ENCODE measurements around the gene RGS10.
"Not testable (repeated sequence)": the region's sequence is repeated elsewhere in the genome, so short reads cannot be mapped to it uniquely, and the experiment has no call there.

The RGS10 gene

DNA sequence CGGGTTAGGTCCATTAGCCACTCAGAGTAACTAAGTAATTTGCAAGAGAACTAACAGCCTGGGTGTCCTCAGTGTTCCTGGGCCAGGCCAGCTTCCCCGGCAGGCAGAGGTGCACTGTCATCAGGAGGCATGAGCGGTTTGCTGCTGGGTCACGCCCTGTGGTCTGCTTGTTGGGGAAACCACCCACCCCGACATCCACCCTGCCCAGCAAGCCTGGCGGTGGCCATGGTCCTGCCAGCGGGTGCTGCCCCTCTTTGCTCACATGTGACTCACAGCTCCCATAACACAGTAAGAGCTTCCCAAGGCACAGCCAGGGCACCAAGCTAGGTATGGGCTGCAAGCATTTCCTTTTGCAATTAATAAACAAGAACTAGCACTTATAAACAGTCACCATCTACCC, 75.9 kb downstream of the RGS10 start:
- DNase-seq = no peak

DNA sequence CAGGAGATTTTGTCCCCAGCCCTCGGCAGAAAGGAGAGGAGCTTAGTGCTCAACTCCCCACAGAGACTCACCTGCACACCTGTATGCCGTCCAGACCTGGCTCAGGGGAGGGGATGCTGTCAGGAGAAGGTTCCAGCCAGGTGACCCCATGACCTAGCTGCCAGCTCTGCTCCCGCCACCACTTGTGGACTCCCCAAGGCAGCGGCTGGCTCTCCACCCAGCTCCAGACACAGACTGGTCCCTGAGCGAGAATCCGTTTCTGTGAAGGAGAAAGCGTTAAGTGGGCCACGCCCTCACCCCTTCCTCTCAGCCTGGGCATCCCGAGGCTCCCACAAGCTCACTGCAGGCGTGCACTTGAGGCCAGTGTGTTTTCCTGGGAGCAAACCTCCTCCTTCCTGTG, 76.4 kb downstream of the RGS10 start:
- DNase-seq = no peak

DNA sequence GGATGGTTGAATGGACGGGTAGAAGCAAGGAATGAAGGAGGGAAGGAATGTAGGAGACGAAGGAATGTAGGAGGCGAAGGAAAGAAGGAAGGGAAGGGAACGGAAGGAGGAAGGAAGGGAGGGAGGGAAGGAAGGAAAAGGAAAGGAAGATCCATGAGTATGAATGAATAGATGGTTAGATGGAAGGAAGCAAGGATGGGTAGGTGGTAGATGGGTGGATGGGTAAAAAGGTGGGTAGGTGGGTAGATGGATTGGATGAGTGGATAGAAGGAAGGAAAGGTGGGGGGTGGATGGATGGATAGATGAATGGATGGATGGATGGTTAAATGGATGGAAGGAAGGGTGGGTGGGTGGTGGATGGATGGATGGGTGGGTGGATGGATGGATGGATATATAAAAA, 77.4 kb downstream of the RGS10 start:
- no peak for DNase-seq

DNA sequence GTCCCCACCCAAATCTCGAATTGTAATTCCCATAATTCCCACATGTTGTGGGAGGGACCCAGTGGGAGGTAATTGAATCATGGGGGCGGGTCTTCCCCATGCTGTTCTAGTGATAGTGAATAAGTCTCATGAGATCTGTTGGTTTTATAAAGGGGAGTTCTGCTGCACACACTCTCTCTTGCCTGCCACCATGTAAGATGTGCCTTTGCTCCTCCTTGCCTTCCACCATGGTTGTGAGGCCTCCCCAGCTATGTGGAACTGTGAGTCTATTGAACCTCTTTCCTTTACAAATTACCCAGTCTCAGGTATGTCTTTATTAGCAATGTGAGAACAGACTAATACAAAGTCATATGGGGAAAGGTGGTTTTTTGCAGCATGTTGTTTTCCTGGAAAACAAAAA, 79.3 kb downstream of the RGS10 start:
- not testable (repeated sequence) for DNase-seq

DNA sequence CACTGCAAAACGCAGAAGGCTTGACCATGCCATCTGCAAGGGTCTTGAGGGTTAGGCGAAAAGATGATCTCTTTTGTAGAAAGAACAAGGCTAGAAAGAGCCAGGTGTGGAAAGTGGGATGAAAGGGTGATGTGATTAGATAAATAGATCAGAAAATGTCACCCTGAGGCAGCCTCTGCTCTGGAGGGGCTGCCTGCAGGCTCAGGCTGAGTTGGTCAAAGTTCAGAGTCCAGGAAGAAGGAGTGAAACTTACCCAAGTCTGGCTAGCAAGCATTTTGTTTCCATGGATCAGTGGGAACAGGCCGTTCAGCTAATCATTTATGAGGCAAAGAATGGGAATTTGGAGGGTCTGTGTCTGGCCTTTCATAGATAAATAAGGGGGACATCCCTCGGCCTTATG, 79.7 kb downstream of the RGS10 start:
- no peak for DNase-seq

DNA sequence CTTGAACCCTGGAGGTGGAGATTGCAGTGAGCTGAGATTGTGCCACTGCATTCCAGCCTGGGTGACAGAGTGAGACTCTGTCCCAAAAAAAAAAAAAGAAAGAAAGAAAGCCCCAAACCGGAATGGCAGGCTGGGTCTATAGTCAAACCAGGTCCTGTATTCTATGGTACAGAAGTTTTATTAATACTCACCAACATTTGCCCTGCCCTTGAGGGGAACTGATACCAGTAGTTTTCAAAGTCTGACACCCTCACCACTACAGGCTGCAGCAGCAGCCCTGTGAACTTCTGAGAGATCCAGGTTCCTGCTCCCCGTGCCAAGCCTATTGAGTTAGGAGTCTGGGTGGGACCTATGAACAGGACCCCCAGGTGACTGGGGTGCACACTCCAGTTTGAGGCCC, 80.6 kb downstream of the RGS10 start:
- DNase-seq = no peak

DNA sequence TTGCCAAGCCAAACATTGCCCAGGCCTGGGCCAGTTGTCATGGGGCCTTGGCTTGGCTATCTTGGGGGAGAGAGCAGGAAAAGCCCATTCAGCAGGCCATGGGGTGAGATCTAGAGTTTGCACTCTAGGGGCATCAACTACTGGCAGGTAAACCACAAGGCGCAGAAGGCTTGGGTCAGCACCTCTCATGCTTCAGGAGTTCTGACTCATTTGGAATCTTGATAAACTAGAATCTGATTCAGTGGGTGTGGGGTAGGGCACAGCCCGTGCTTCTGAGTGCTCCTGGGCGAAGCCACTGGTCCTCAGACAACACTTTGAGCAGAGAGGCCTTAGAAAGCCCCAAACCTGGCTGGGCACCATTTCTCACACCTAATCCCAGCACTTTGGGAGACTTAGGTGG, 81.1 kb downstream of the RGS10 start:
- DNase-seq = no peak

DNA sequence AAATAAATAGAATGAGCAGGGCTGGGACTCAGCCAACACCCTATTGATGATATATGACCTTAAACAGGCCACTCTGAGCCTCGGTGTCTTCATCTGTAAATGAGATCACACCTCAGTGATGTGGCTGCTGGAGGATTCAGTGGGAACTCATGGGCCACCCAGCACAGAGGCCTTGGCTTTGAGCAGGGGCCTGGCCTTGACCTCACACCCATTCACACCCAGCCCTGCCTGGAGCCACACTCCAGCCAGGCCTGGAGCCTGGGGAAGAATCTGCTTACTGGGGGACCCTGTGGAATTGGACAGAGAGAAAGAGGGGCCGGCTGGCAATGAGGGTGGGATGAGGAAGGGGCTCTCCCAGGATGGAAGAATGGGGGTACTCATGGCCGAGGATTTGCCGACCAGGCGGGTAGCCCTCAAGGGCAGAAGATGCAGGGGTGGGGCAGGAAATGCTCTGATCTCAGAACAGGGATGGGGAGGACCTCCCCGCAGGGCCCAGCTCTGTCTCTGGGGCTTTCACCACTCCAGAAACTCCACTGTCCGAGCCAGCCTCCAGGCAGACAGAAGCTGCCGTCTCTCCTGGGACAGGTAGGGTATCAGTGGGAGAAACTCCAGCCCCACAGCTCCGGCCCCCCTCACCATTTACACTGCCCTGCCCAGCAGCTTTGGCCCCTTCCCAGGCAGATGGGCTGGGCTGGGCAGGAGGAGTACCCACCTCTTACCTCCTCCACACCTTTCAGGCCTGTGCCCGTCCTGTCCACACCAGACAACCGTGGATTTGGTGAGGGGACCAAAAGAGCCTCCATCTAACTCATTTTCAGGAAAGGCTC, 81.9 kb downstream of the RGS10 start:
- no peak for DNase-seq

DNA sequence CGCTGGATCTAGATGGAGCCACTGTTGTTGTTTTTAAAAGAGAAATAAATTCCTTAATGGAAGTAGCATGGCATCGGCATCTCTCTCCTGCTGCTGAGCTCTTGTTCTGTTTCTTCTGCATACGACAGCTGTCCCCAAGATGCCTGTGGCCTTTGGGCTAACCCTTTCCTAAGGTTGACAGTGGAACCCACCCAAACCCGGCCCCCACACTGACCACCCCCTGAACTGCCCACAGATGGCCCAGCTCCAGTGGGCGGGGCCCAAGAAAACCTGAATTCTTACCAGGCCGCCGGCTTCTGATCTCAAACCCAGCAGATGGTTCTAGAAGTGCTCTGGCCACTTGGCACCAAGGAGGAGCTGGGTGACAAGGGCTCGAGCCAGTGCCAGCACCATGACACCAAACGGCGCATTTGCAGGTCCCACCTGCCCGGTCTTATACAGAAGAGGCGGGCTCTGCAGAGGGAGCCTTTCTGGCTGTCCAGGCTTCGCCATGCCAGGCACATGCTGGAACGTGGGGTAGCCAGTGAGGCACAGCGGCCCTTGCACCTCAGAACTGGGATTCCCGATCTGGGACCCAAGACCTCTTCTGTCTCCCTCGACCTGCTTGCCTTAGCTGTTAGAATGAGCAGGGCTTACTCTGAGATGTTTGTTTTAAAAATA, 82.7 kb downstream of the RGS10 start:
- DNase-seq = no peak

DNA sequence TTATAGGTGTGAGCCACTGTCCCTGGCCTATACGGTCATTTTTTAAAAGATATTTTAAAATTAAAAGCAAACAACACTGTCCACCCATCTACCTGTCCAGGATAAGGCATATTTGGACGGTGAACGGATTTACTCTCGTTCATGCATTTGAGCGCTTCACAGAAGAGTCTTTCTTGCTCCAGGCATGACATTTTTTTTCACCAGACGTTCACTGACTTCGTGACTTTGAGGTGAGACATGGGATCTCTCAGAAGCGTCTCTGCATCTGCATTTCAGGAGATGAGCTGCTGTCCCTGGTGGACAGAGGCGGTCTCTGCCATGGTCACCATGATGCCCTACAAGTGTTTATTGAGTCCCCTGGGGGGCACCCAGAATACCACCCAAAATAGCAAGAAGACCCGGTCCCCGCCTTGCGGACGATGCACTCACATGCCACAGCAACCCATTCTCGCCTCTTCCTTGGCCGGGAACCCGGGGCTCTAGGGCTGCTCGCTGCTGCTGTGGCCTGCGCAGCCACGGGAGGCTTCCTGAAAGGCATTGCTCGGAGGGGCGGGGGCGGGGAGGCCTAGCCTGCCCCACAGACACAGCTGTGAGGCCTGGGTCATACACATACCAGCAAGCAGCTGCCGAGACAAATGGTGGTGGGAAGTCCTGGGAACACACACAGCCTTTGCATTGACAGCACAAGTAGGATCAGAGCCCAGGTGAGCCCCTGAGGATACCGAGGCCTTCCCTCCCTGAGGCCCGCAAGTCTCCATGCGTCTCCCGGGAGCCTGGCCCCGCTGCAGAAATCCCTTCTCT, 84.4 kb downstream of the RGS10 start:
- no peak for DNase-seq

DNA sequence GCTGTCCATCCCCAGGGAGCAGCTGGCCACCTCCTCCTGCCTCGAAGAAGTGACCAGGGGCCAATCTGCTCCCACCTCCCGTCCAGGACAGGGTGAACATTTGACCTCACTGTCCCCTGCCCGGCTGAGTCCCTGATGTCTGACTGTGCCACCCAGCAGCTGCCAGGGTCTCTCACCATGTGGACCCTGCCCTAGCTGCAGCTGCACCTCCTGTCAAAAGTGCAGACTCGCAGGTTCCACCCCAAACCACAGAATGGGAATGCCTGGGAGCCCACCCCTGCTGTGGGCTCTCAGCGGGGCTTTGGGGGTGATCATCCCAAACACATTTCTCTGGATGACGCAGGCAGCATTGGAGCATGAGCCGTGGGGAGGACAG, 86.1 kb downstream of the RGS10 start:
- DNase-seq = no peak

DNA sequence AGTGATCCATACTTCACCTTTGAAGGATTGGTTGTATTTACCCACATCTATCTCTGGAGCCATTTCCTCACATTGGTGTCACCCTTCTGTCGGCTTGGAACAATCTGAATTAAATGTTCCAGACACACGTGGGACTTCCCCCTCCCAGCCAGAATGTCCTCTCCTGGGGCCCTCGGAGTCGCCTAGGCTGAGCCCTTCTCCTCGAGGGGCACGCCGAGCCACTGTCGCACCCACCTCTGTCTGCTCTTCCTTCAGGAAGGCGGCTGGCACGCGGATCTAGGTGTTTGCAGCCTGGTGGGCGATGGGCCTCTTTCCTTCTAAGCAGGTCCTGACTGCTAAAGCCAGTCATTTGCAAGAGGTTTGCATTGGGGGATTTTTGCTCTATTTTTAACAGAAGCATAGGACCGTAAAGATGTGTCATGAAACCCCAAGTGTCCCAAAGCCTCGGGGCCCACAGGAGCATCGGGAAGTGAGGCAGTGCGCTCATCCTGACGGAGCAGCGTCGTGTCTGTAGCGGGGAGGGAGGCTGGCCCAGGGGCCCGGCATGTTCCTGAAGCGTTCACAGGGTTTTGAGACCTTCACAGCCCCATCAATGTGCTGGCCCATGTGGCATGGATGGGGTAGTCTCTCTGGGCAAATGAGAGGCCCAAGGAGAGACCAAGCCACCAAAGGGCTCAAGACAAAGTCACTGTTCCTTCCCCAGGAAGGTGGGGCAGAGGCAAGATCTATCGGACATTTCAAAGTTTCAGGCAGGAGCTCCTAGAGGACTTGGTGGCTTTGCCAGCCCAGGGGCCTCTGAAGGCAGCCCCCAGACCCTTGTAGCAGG, 86.7 kb downstream of the RGS10 start:
- no peak for DNase-seq

DNA sequence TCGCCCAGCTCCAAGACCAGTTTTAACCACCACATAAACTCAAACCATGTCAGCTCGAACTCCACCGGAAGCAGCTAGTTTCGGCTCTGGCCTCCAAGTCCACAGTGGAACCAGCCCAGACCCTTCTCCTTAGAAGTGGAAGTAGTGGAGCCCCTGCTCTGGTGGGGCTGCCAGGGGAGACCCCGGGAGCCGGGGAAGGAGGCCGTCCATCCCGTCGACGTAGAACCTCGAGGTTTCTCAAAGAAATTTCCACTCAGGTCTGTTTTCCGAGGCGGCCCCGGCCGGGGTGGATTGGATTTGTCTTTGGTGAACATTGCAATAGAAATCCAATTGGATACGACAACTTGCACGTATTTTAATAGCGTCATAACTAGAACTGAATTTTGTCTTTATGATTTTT, 87.5 kb downstream of the RGS10 start:
- DNase-seq = no peak

DNA sequence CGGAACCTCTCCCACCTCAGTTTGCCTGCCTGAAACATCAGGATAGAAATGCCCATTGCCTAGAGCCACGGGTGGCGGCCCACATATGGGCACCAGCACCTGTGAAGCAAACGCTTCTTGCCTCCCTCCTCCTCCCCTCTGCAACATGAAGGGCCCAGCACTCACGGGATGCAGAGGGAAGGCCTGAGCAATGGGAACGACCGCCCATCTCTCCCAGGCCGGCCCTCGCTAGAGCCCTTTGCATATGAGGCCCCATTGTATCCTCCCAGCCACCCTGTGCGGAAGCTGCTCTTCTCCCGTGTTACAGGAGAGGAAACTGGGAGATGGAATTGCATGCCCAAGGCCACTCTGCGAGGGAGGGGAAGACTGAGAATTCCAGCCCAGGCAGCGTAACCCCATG, 88.2 kb downstream of the RGS10 start:
- DNase-seq = no peak

DNA sequence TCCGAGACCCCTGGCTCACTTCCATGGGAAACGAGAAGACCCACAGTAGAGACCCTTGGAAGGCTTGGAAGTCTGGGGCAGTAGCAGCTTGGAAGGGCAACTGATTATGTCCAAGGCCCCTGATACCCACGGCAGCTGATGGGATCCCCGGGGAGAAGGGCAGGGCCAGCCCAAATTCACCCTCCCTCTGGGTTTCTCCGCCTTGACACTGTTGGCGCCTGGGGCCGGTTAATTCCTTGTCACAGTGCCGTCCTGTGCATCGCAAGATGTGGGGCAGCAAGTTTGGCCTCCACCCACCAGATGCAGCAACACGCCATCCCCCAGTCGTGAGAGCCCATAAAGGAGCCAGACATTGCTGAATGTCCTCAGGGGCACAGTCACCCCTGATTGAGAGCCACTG, 89.2 kb downstream of the RGS10 start:
- no peak for DNase-seq

DNA sequence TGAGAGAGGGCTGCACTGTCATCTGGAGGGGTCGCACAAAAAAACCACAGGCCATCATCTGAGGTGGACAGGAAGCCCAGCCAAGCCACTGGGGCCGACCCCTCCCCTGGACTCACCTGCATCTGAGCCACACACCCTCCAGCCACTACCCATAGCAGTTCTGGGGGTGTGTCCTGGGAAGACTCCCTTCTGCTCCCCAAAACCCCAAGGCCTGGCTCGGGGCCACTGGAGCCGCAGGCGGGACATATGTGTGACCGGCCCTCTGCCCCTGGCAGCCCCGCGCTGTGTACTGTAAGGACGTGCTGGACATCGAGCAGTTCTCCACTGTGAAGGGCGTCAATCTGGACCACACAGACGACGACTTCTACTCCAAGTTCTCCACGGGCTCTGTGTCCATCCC, 90.1 kb downstream of the RGS10 start:
- DNase-seq = no peak

DNA sequence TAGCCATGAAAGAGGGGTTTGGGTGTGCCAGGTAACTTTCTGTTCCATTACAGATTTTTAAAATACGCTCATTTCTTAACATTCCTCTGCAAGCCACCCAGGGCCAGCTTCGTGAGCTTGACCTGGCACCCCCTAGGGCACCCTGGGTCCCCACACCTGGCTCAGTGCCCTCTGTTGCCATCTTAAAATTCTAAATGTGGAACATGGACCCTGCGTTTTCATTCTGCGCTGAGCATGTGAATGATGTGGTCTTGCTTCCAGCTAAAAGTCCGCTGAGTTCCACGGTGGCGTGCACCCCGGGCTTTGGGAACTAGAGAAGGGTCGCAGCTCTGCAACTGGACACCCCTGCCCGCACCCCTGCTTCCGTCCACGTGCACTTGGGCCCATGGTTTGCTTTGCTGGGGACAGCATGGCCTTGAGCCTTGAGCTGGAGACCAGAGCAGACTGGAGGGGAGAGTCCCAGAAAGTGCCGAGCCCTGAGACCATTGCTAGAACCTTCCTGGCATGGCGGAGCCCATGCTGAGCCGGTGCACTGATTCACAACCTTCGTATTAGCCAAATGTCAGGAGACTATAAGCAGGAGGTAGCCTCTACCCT, 91.1 kb downstream of the RGS10 start:
- no peak for DNase-seq

DNA sequence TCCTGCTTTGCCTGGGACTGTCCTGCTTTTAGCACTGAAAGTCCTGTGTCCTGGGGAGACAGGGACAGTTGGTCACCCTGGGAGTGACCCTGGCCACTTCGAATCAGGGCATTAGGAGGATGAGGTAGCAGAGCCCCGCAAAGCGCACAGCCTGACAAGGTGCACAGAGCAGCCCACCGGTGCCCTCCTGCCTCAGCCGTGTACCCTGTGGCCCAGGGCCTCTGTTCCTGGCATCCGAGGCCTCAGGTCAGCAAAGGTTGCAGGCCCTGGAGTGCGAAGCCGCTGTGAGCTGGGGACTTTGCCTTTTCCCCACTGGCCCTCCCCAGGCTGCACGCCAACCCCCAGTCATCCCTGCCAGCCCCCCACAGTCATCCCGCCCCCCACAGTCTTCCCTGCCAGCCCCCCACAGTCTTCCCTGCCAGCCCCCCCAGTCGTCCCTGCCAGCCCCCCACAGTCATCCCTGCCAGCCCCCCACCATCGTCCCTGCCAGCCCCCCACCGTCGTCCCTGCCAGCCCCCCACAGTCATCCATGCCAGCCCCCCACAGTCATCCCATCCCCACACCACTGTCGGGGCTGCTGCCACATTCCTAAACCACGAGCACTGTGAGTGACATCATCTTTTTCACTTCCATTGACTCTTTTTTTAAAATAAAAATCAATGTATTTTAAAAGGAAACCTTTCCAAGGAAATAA, 91.8 kb downstream of the RGS10 start:
- DNase-seq = no peak

Data from effector CD8-positive, alpha-beta T cell (primary cell).